ENCODE results near the gene PCDHGB1.
"Not testable (repeated sequence)": the region's sequence is repeated elsewhere in the genome, so short reads cannot be mapped to it uniquely, and the experiment has no call there.

PCDHGB1 gene

DNA sequence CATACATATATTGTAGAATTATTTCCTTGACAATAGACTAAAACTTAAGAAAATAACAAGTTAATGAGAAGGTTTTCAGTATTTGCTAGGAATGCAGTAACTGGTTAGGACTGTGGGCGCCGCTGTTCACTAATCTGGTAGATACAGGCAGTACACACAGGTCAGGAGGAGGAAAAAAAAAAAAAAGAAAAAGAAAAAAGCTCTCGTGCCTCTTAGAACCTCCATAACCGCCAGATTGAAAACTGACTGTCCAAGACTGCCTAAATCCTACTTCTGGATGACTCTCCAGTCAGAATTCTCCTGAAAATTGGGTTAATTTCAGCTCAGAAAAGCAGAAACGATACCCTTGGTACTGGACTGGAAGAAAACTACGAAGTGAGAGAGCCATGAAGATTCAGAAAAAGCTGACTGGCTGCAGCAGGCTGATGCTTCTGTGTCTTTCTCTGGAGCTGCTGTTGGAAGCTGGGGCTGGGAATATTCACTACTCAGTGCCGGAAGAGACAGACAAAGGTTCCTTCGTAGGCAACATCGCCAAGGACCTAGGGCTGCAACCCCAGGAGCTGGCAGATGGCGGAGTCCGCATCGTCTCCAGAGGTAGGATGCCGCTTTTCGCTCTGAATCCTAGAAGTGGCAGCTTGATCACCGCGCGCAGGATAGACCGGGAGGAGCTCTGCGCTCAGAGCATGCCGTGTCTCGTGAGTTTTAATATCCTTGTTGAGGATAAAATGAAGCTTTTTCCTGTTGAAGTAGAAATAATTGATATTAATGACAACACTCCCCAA, 19.4 kb upstream of the PCDHGB1 start, which contains the start of gene PCDHGA1:
Gene PCDHGA1 (plus strand): TSS at position 216 of the 782 bp plus-strand sequence.
- peak; percentile 42 for TF ChIP-seq CTCF (IDR thresholded peaks at IDR 0.05; ENCODE audit: insufficient read depth, low read length, missing control alignments)
- ChIA-PET CTCF (interaction anchor here (0.7 to 13.4 kb wide), 19 partner anchors 9 to 237 kb away, joined by 3 to 209 read pairs (median 6); partner anchors contain the start of genes PCDHGA2, PCDHGA3, PCDHGA4 and PCDHGB1), POLR2A (interaction anchor here (1.4 kb wide), 1 partner anchor 10 kb away, joined by 7 read pairs; the partner anchor contains the start of gene TAF7)
- H3K4me3 ChIP-seq (ENCODE audit: low read depth, low read length) = peak within 1 kb of the TSS; percentile 47
- no peak for DNase-seq (ENCODE audit: low read depth, low spot score)

GRCh38 chr5:141332571-141332970, 17.3 kb upstream of the PCDHGB1 start:
- H3K4me3 ChIP-seq (ENCODE audit: low read depth, low read length); POLR2A ChIA-PET; DNase-seq (ENCODE audit: low read depth, low spot score): not testable (repeated sequence)
- CTCF ChIA-PET = interaction anchor here (0.7 to 13.4 kb wide), 7 partner anchors 8 to 231 kb away, joined by 3 to 209 read pairs (median 4); partner anchors contain the start of genes PCDHGA3, PCDHGB3 and TAF7

GRCh38 chr5:141338538-141339306, 11.2 kb upstream of the PCDHGB1 start, which contains the start of gene PCDHGA2:
PCDHGA2 (plus strand) TSS chr5:141338760.
- ChIA-PET POLR2A (no interaction called here), CTCF (interaction anchor here (0.7 to 4.2 kb wide), 22 partner anchors 8 to 231 kb away, joined by 3 to 65 read pairs (median 6); partner anchors contain the start of genes PCDHB14, PCDHGA1, PCDHGA12 and PCDHGA4)
- no peak for DNase-seq (ENCODE audit: low read depth, low spot score)
- H3K4me3 ChIP-seq (ENCODE audit: low read depth, low read length) = peak within 1 kb of the TSS; percentile 51
- peak; percentile 53 for TF ChIP-seq CTCF (IDR thresholded peaks at IDR 0.05; ENCODE audit: insufficient read depth, low read length, missing control alignments)

DNA sequence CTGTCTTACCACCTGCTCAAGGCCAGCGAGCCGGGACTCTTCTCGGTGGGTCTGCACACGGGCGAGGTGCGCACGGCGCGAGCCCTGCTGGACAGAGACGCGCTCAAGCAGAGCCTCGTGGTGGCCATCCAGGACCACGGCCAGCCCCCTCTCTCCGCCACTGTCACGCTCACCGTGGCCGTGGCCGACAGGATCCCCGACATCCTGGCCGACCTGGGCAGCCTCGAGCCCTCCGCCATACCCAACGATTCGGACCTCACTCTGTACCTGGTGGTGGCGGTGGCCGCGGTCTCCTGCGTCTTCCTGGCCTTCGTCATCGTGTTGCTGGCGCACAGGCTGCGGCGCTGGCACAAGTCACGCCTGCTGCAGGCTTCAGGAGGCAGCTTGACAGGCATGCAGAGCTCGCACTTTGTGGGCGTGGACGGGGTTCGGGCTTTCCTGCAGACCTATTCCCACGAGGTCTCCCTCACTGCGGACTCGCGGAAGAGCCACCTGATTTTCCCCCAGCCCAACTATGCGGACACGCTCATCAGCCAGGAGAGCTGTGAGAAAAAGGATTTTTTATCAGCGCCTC, 9.0 kb upstream of the PCDHGB1 start:
- DNase-seq (ENCODE audit: low read depth, low spot score); POLR2A ChIA-PET: not testable (repeated sequence)
- CTCF ChIA-PET = interaction anchor here (4.2 kb wide), 1 partner anchor 223 kb away, joined by 65 read pairs; no protein-coding TSS in a partner anchor

DNA sequence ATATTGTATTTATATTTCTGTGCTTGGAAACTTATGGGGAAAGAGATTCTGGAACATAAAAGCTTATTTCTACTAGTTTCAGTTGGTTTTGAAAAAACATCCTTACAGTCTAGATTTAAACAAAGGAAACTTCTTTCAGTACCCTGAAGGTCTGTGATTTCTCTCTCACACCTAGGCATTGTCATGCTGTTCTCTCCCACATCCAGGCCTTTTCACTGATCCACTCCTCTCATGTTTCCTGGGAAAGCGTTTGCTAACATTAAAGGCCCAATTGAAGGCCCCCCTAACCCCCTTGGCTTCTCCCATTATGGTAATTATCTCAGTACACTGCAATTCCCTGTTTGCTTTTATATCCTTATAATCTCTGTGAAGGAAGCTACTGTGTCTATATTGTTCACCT, 7.1 kb upstream of the PCDHGB1 start:
- no peak for DNase-seq (ENCODE audit: low read depth, low spot score)
- POLR2A ChIA-PET = no interaction called here
- no peak overlapping the region for H3K4me3 ChIP-seq (ENCODE audit: low read depth, low read length)
- TF ChIP-seq CTCF (IDR thresholded peaks at IDR 0.05; ENCODE audit: insufficient read depth, low read length, missing control alignments) = no peak
- CTCF ChIA-PET = interaction anchor here (0.7 to 10.4 kb wide), 19 partner anchors 8 to 226 kb away, joined by 3 to 134 read pairs (median 5); partner anchors contain the start of genes PCDHGA1, PCDHGA10, PCDHGA4 and PCDHGA9

More for the DNA sequence above, 9.0 kb upstream of the PCDHGB1 start:
- not testable (repeated sequence) for H3K4me3 ChIP-seq (ENCODE audit: low read depth, low read length)

DNA sequence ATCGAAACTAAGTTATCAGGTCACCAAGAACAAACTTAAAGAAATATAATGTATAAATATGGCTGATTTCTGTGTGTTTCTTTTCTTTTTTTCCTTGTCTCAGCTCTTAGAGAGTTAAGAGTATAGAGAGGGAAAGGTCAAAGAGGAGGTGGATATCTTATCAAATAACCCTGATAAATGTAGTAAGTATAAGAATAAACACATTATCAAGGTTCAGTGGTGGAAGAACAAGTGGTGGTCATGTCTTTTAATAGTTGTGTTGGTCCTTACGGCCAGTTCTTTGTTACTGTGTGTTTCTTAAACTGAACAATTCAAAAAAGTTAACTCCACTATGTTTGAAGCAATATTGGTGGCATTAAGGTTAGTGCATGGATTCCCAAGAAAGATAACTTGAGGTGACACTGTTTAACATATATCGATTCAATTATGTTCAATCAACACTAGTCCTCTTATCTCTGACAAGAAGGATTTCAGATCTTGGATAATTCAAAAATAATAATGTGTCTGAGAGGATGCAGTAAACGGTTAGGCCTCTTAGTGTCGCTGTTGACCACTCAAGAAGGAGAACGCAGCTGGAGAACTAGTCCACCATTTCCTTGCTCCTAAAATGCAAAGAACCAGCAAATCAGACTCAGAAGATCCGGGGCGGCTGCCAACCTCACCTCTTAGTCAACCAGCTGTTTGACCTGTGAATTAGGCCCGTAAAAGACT, 6.5 kb upstream of the PCDHGB1 start, which contains the start of gene PCDHGA3:
Gene PCDHGA3 (plus strand): TSS at position 588 of the 711 bp plus-strand sequence. CDS start 205 bp downstream, outside the sequence.
- ChIA-PET CTCF (interaction anchor here (0.7 to 10.4 kb wide), 24 partner anchors 9 to 232 kb away, joined by 3 to 134 read pairs (median 4); partner anchors contain the start of genes PCDHGA1, PCDHGA11, PCDHGA4 and PCDHGA5), POLR2A (no interaction called here)
- no peak for DNase-seq (ENCODE audit: low read depth, low spot score)
- no peak for TF ChIP-seq CTCF (IDR thresholded peaks at IDR 0.05; ENCODE audit: insufficient read depth, low read length, missing control alignments)
- peak within 1 kb of the TSS; percentile 43 for H3K4me3 ChIP-seq (ENCODE audit: low read depth, low read length)

All from AG04449 (cell line).